Measurements from ENCODE around the gene QRICH1.

GRCh38 chr3:49017971-49018706 is 75.7 kb downstream of the QRICH1 start, which contains the start of gene DALRD3:
- TF ChIP-seq, protein P1, sequence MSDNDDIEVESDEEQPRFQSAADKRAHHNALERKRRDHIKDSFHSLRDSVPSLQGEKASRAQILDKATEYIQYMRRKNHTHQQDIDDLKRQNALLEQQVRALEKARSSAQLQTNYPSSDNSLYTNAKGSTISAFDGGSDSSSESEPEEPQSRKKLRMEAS (IDR thresholded peaks at IDR 0.05) = peak; percentile 70
- TF ChIP-seq EGR1 (IDR thresholded peaks at IDR 0.05) (no peak), ZBTB7A (IDR thresholded peaks at IDR 0.05; ENCODE audit: low read depth) (0 out of 2 replicates have a peak, but pooled peaks have one; percentile 79), USF1 (IDR thresholded peaks at IDR 0.05) (no peak), TAF1 (IDR thresholded peaks at IDR 0.05; ENCODE audit: low read depth) (no peak), CEBPB (IDR thresholded peaks at IDR 0.05) (no peak)

Data from Ishikawa (cell line).